Measurements from ENCODE around the gene CAMK2N2. TPM values are rescaled to one million over a fixed set of nuclear protein-coding genes. Genes with fewer than 3 reads are reported as not detected.

CAMK2N2 gene
- total RNA-seq, 4 donors from 2014 or later: not detected

DNA sequence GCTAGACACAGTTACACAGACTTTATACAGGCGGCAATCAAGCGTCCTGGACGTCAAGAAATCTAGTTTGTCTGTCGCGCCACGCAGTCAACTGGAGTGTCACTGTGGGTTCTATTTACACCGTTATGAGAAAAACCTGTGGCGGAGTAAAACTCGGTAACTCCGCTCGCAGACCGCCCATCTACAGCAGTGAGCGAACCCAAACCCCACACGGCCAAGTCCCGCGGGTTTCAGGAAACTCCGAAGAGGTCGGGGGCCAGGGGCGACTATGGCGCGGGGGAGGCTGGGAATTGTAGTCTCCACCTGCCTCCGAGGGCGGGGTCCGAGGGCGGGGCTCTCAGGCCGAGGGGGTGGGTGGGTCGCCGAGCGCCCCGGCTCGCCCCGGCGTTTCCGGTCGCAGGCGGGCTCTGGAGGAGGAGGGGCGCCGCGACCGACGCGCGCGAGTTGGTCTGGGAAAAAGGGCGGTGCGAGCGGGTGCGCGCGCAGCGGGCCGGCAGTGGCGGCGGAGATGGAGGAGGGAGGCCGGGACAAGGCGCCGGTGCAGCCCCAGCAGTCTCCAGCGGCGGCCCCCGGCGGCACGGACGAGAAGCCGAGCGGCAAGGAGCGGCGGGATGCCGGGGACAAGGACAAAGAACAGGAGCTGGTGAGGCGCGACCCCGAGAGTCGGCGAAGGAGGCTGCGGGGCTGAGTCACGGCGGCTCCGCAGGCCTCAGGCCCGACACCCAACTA is 37.6 kb upstream of the CAMK2N2 start, which contains the start of gene PSMD2:
TSS of gene PSMD2 (plus strand) at position 483 of the 729 bp plus-strand sequence. CDS start at position 509, 26 bp downstream.
- no peak for TF ChIP-seq CTCF (IDR thresholded peaks at IDR 0.05; ENCODE audit: low read depth)

DNA sequence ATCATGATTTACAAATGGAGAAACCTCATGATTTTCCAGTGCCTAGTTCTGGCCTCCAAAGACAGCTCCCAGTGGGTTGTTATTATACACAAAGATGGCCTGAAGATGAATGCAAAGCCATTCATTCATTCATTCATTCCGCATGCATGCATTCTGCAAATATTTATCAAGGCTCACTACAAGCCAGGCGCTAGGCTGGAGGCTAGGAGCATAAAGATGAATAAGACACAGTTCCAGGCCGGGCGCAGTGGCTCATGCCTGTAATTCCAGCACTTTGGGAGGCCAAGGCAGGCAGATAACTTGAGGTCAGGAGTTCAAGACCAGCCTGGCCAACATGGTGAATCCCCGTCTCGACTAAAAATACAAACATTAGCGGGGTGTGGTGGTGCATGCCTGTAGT is 35.3 kb upstream of the CAMK2N2 start:
- no peak for TF ChIP-seq CTCF (IDR thresholded peaks at IDR 0.05; ENCODE audit: low read depth)

DNA sequence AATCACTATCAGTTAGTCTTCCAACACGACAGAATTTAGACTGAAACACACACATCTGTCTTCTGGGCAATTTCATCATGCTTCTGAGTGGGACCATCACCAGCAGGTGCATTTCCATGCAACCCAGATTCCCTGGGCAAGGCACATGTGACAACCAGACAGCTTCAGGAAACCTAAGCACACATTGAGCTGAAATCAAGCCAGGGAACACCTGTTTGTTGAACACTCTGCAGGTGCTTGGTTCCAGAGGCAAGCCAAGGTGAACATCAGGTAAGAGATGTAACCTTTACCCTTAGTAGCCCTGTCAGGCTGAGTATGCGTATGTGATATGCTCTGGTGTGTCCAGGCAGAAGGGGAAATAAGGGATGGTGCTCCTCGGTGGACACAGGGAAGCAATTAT is 34.4 kb upstream of the CAMK2N2 start:
- TF ChIP-seq CTCF (IDR thresholded peaks at IDR 0.05; ENCODE audit: low read depth): no peak

DNA sequence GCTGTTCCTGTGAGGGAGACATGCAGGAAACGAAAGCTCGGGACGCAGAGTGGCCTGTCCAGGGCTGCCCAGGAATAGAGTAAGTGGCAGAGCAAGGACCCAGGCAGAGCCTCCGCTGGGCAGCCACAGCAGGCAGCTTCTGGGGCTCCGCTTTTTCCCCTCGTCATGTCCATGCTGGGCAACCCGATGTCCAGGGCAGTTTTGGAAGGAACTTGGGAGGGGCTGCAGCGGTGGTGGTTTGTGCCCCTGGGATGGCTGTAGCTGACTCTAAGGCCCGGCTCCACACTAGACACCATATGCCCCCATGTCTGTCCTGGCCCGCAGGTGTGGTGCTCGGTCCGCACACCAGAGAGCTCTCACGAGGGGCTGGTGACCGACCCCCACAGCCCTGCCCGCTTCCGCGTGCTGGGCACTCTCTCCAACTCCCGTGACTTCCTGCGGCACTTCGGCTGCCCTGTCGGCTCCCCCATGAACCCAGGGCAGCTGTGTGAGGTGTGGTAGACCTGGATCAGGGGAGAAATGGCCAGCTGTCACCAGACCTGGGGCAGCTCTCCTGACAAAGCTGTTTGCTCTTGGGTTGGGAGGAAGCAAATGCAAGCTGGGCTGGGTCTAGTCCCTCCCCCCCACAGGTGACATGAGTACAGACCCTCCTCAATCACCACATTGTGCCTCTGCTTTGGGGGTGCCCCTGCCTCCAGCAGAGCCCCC is 30.5 kb upstream of the CAMK2N2 start:
- TF ChIP-seq CTCF (IDR thresholded peaks at IDR 0.05; ENCODE audit: low read depth): no peak

- TF ChIP-seq CTCF (IDR thresholded peaks at IDR 0.05; ENCODE audit: low read depth): no peak
These were observed 29.8 kb upstream of the CAMK2N2 start for GRCh38 chr3:184291044-184291737.

DNA sequence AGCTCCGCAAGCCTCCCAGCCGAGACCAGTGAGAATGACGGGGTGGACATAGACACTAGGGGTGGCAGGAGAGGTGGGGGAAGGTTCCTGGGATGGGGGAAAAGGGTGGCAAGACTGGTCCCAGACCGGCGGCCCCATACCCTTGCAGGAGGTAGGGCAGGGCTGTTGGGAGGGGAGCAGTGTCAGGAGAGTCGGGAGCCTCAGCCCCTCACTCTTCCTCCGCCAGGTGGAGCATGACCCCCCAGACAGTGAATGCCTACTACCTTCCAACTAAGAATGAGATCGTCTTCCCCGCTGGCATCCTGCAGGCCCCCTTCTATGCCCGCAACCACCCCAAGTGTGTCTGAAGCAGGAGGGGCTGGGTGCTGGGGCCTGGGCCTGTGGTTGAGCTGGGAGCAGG is 29.0 kb upstream of the CAMK2N2 start:
- TF ChIP-seq CTCF (IDR thresholded peaks at IDR 0.05; ENCODE audit: low read depth): no peak

DNA sequence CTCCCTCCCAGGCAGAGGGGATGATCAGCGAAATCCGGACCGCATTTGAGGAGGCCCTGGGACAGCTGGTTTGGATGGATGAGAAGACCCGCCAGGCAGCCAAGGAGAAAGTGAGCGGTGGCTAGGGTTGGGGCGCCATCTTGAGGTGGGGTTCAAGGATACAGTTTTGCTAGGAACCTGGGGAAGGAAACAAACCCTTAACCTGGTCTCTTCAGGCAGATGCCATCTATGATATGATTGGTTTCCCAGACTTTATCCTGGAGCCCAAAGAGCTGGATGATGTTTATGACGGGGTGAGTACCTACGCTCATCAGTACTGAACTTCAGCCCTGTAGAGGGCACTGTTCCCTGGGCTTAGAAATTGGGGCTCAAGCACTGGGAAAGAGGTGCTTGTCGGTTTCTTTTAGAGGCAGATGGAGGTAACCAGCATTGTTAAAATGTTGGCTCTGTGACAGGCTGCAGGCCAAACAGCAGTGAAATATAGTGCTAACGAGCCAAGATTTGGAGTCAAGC is 28.1 kb upstream of the CAMK2N2 start:
- TF ChIP-seq CTCF (IDR thresholded peaks at IDR 0.05; ENCODE audit: low read depth): no peak

Data from subcutaneous adipose tissue (tissue), 4 donors.